WTC11 (cell line): ENCODE results near the gene TRAPPC3L. TPM values are rescaled to one million over a fixed set of nuclear protein-coding genes. Genes with fewer than 3 reads are reported as not detected.
A peak's percentile ranks its signal among the peaks of the same experiment; 100 is the strongest.

ENCODE experiments used
- ATAC-seq: fragments of 200-7000 bp; cut with Tn5 transposase; 2 replicates; pipeline ENCODE4 v1.10.0; 2021; ENCODE audit warnings: mild to moderate bottlenecking, moderate library complexity
- CTCF ChIA-PET: fragments of 300-600 bp; sonication (Branson Sonifier 250); formaldehyde crosslinking; loops from one replicate; lab custom pipeline; 2021; ENCODE audit warnings: antibody characterized with exemption; lab: Charles Lee
- POLR2A ChIA-PET: fragments of 350-600 bp; sonication (Branson Sonifier 250); formaldehyde crosslinking; loops from one replicate; lab custom pipeline; 2021; ENCODE audit warnings: antibody characterized with exemption; lab: Charles Lee
- DNase-seq: peaks from one replicate; pipeline ENCODE4 v3.0.0; 2021; ENCODE audit warnings: low spot score
- H3K27ac Mint-ChIP-seq: 2 replicates; pipeline ENCODE4 v1.8.0; 2021; ENCODE audit warnings: mixed read lengths
- H3K27me3 Mint-ChIP-seq: 2 replicates; pipeline ENCODE4 v1.8.0; 2021; ENCODE audit warnings: low read depth, mild to moderate bottlenecking, moderate library complexity, mixed read lengths
- H3K36me3 Mint-ChIP-seq: 2 replicates; pipeline ENCODE4 v1.8.0; 2021; ENCODE audit warnings: mixed read lengths
- H3K4me1 Mint-ChIP-seq: 2 replicates; pipeline ENCODE4 v1.8.0; 2022; ENCODE audit warnings: mixed read lengths
- H3K4me3 Mint-ChIP-seq: 2 replicates; pipeline ENCODE4 v1.8.0; 2021; ENCODE audit warnings: mild to moderate bottlenecking, moderate library complexity, mixed read lengths
- H3K9me3 Mint-ChIP-seq: 2 replicates; pipeline ENCODE4 v1.8.0; 2021; ENCODE audit warnings: mixed read lengths
- AFF4 ChIP-seq: sonication (generic); formaldehyde crosslinking; IDR thresholded peaks from 2 replicates; pipeline ENCODE4 v1.8.1; 2023; ENCODE audit warnings: mild to moderate bottlenecking, missing genetic modification reagents, borderline replicate concordance
- ATF2 ChIP-seq: sonication (generic); formaldehyde crosslinking; IDR thresholded peaks from 2 replicates; pipeline ENCODE4 v1.8.1; 2022; ENCODE audit warnings: low read depth, missing genetic modification reagents, borderline replicate concordance
- CREM ChIP-seq: sonication (generic); formaldehyde crosslinking; IDR thresholded peaks from 2 replicates; pipeline ENCODE4 v1.8.1; 2022; ENCODE audit warnings: mild to moderate bottlenecking, missing genetic modification reagents, moderate library complexity
- ERG ChIP-seq: fragments of 250-450 bp; sonication (Bioruptor Pico); IDR thresholded peaks from 2 replicates; pipeline ENCODE4 v1.8.0; 2021; ENCODE audit warnings: mild to moderate bottlenecking
- GTF2I ChIP-seq: fragments of 250-450 bp; sonication (Bioruptor Pico); conservative IDR thresholded peaks from 2 replicates; pipeline ENCODE4 v1.4.0; 2021; ENCODE audit warnings: mild to moderate bottlenecking
- HMGA2 ChIP-seq: fragments of 250-450 bp; sonication (Bioruptor Pico); IDR thresholded peaks from 2 replicates; pipeline ENCODE4 v1.4.0; 2021; ENCODE audit warnings: mild to moderate bottlenecking, moderate library complexity
- HMGXB4 ChIP-seq: sonication (generic); formaldehyde crosslinking; IDR thresholded peaks from 2 replicates; pipeline ENCODE4 v1.8.1; 2023; ENCODE audit warnings: mild to moderate bottlenecking, moderate library complexity, missing genetic modification reagents
- JUN ChIP-seq: sonication (generic); formaldehyde crosslinking; IDR thresholded peaks from 2 replicates; pipeline ENCODE4 v1.8.0; 2023; ENCODE audit warnings: mild to moderate bottlenecking, missing genetic modification reagents
- KAT7 ChIP-seq: sonication (generic); formaldehyde crosslinking; IDR thresholded peaks from 2 replicates; pipeline ENCODE4 v1.8.1; 2023; ENCODE audit warnings: missing genetic modification reagents, mild to moderate bottlenecking, borderline replicate concordance
- MYBL2 ChIP-seq: sonication (generic); formaldehyde crosslinking; IDR thresholded peaks from 2 replicates; pipeline ENCODE4 v1.8.1; 2023; ENCODE audit warnings: mild to moderate bottlenecking, moderate library complexity, missing genetic modification reagents
- NR1H2 ChIP-seq: sonication (generic); formaldehyde crosslinking; IDR thresholded peaks from 2 replicates; pipeline ENCODE4 v1.9.0; 2021; ENCODE audit warnings: mild to moderate bottlenecking, moderate library complexity, missing genetic modification reagents
- RELA ChIP-seq: sonication (generic); formaldehyde crosslinking; IDR thresholded peaks from 2 replicates; pipeline ENCODE4 v1.8.1; 2022; ENCODE audit warnings: missing genetic modification reagents, mild to moderate bottlenecking, borderline replicate concordance
- TCF7 ChIP-seq: sonication (generic); formaldehyde crosslinking; IDR thresholded peaks from 2 replicates; pipeline ENCODE4 v1.8.0; 2022; ENCODE audit warnings: mild to moderate bottlenecking, low read depth, missing genetic modification reagents, moderate library complexity
- TP53 ChIP-seq: sonication (generic); formaldehyde crosslinking; IDR thresholded peaks from 2 replicates; pipeline ENCODE4 v1.8.1; 2023; ENCODE audit warnings: mild to moderate bottlenecking, missing genetic modification reagents
- ZNF121 ChIP-seq: sonication (generic); formaldehyde crosslinking; IDR thresholded peaks from 2 replicates; pipeline ENCODE4 v1.8.0; 2023; ENCODE audit warnings: missing genetic modification reagents
- ZNF425 ChIP-seq: fragments of 250-450 bp; sonication (Bioruptor Pico); conservative IDR thresholded peaks from 2 replicates; pipeline ENCODE4 v1.9.0; 2021; ENCODE audit warnings: mild to moderate bottlenecking
- total RNA-seq: library from RNA; stranded (reverse); gene quantifications from 3 replicates; pipeline ENCODE4 v1.2.3, GENCODE V29; 2021

Gene TRAPPC3L
- total RNA-seq, 1 experiment from 2014 or later: not detected

GRCh38 chr6:116575227-116575626 is 29.7 kb upstream of the TRAPPC3L start:
- Mint-ChIP-seq H3K4me1 (peaks cover 10% of the 10 kb centered on the region), H3K27ac (no peak overlapping the region), H3K9me3 (no peaks in the 10 kb centered on the region), H3K36me3 (no peaks in the 10 kb centered on the region; the same call in 1 of the 2 replicates), H3K4me3 (no peak overlapping the region), H3K27me3 (no peaks in the 10 kb centered on the region)
- ChIA-PET CTCF (no interaction called here), POLR2A (no interaction called here)
- DNase-seq (no peak), ATAC-seq (no peak)
- TF ChIP-seq KAT7 (CRISPR knock-in tag) (no peak), CREM (CRISPR knock-in tag) (no peak), ZNF121 (CRISPR knock-in tag) (no peak), HMGXB4 (no peak), NR1H2 (no peak), HMGA2 (CRISPR knock-in tag) (no peak), RELA (no peak)

- H3K4me1 Mint-ChIP-seq: peaks cover 14% of the 10 kb centered on the region
Observed at GRCh38 chr6:116572162-116572561, 26.7 kb upstream of the TRAPPC3L start.

More at GRCh38 chr6:116572162-116572561, 26.7 kb upstream of the TRAPPC3L start:
- CTCF ChIA-PET: interaction anchor here (1.0 to 2.2 kb wide), 5 partner anchors 9 to 343 kb away, joined by 3 to 19 read pairs (median 4); no protein-coding TSS in a partner anchor
- Mint-ChIP-seq H3K4me3 (peak overlapping the region; percentile 98), H3K9me3 (no peaks in the 10 kb centered on the region), H3K27ac (peak overlapping the region; percentile 95), H3K27me3 (no peaks in the 10 kb centered on the region; the same call in 1 of the 2 replicates), H3K36me3 (no peaks in the 10 kb centered on the region; the same call in 1 of the 2 replicates)
- no peak for TF ChIP-seq TCF7 (CRISPR knock-in tag)
- TF ChIP-seq ZNF425: no peak
- TF ChIP-seq JUN (CRISPR knock-in tag): no peak
- no peak for TF ChIP-seq ERG (CRISPR knock-in tag)
- no peak for TF ChIP-seq AFF4 (CRISPR knock-in tag)
- TF ChIP-seq MYBL2 (CRISPR knock-in tag): no peak
- TF ChIP-seq TP53 (CRISPR knock-in tag): no peak
- no peak for TF ChIP-seq ATF2
- TF ChIP-seq GTF2I (CRISPR knock-in tag): no peak
- POLR2A ChIA-PET: interaction anchor here (0.6 to 2.5 kb wide), 4 partner anchors 97 to 301 kb away, joined by 3 to 11 read pairs (median 3); partner anchors contain the start of genes TSPYL1 and ZUP1
- ATAC-seq (no peak), DNase-seq (no peak)
